HG03520 (cell line): Measurements from ENCODE around the gene TMEM272.
"Not testable (repeated sequence)": the region's sequence is repeated elsewhere in the genome, so short reads cannot be mapped to it uniquely, and the experiment has no call there.

Source experiments
- ATAC-seq: cut with Tn5 transposase; IDR thresholded peaks from one replicate; pipeline ENCODE4 v1.9.1; 2021; ENCODE audit warnings: mild to moderate bottlenecking, moderate library complexity; ENCODE audit not compliant: unreplicated experiment

The TMEM272 gene

GRCh38 chr13:51826606-51827005, 18.4 kb downstream of the TMEM272 start:
- no peak for ATAC-seq

GRCh38 chr13:51825681-51826254, 19.2 kb downstream of the TMEM272 start:
- no peak for ATAC-seq

DNA sequence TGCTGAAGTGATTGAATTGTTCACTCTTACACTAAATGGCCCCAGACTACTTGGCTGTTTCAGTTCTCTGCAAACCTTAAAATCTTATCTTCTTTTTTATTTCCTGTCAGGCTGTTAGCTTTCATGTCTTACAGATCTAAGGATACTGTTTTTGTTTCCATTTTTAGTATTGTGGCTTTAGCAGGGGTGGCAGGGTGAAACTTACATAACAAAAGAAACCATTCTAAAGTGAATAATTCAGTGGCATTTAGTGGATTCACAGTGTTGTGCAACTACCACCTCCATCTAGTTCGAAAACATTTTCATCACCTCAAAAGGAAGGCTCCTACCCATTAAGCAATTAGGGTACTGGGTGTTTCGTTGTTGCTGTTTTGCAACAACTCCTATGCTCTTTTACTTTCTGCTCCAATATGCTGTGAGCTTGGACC, 19.8 kb downstream of the TMEM272 start:
- ATAC-seq = no peak

DNA sequence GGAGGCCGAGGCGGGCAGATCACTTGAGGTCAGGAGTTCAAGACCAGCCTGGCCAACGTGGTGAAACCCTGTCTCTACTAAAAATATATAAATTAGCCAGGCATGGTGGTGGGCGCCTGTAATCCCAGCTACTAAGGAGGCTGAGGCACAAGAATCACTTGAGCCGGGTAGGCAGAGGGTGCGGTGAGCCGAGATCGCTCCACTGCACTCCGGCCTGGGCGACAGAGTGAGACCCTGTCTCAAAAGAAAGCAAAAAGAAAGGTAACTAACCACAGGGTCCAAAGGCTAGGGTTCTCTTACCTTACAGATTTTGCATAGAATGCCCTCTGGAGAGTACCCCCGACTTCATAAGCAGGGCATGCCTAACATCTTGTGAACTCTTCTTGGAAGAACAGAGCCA, 20.3 kb downstream of the TMEM272 start:
- not testable (repeated sequence) for ATAC-seq

DNA sequence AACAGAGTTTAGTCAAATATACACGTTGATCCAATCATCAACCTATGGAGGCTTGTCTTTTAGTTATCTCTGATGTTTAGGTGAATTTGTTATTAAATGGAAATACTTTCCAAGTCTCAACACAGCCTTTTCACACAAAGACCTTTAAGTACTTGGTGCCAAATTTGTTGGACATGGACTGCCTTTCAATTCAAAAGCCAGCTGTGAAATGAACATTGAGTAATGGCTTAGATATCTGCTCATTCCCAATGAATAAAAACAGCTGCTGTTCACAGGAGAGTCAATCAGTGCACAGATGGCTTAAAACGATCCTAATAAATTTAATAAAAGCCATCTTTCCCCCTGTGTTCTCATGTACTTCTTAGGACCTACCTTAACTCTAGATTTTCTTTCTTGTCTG, 21.1 kb downstream of the TMEM272 start:
- no peak for ATAC-seq

DNA sequence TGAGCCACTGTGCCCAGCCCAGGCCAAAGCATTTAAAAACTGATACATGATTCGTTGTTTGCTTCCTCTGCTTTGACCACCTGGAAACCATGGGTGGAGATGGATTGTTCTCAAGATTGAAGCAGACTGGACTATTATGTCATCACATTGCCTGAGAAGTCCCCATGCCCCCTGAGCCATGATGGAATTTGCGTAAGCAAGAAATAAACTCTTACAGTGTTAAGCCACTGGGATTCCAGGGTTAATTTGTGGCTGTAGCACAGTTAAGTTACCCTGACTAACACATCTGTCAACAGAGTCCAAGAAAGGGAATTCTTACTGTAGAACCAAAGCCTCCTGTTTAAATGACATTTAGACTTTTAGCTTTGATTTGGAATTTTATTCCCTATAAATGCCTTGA, 21.6 kb downstream of the TMEM272 start:
- ATAC-seq = no peak

DNA sequence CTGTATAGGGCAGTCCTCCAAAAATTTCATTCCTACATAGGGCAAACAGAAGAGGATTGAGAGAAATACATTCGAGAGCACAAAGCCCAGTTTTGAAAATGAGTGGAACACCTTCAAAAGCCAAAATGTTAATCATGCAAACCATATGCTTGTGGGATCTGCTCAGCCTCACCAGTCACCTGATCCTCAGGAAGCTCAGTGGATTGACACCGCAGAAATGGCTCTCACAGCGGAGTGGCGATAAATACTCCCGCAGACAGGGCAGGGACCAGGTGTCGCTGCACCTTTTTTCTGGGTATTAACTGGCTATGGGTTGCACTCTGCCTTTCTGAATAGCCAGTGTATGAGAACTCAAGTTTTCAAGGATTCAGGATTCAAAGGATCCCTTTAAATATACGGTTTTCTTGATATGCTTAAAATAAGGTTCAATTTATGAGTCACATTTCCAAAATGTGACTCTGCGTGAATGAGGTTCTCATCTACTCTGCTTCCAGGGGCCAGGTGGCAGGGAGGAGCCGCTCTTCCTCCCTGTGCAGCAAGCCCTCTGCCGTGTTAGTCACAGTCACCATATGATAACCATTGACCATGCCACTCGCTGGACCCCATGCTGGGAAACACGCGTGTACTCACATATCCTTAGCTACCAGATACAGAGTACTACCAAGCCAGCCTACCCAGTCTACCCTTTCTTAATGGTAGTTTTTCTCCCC, 22.7 kb downstream of the TMEM272 start:
- ATAC-seq = no peak

GRCh38 chr13:51821606-51822005, 23.4 kb downstream of the TMEM272 start:
- no peak for ATAC-seq

GRCh38 chr13:51820016-51820597, 24.9 kb downstream of the TMEM272 start:
- no peak for ATAC-seq

DNA sequence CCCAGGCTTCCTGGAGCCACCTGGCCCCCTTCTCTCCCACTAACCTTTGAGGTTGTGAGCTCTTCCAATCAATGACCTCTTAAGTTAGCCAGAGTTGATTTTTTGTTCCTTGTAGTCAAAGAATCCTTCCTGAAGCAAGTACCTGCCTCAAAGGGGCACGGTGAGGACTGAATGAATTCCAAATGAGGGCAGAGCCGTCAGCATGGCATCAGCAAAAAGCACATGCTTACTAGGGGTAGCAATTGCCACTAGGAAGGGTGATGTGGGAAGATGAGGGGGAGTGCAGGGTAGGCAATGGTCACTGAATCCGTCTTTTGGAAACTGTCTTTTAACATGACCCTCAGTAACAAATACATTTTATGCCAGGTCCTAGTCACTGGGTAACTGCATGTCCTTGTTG, 25.4 kb downstream of the TMEM272 start:
- ATAC-seq = no peak

- ATAC-seq = no peak
Observed at GRCh38 chr13:51818781-51819511, 26.0 kb downstream of the TMEM272 start.

GRCh38 chr13:51818276-51818675, 26.7 kb downstream of the TMEM272 start:
- no peak for ATAC-seq

- no peak for ATAC-seq
Observed at GRCh38 chr13:51817717-51818116, 27.3 kb downstream of the TMEM272 start.

- ATAC-seq = no peak
Observed at GRCh38 chr13:51816604-51817249, 28.2 kb downstream of the TMEM272 start.

DNA sequence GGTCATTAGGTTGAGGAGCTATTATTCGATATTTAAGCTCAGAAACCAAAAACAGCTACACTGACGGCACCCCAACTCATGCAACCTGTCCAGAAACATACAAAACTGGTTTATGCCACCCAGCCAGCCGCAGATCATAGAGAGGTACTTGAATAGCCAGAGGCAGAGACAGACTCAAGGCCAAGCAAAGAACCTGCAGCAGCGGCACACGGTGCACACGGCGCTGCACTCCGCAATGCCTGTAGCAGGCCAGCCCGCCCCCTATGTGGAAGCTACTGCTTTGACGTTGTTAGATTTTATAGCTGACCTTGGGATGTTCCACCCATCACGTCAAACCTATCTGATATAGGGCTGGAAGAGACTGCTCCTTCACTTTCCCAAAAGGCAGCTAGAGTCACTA, 29.1 kb downstream of the TMEM272 start:
- ATAC-seq = no peak

DNA sequence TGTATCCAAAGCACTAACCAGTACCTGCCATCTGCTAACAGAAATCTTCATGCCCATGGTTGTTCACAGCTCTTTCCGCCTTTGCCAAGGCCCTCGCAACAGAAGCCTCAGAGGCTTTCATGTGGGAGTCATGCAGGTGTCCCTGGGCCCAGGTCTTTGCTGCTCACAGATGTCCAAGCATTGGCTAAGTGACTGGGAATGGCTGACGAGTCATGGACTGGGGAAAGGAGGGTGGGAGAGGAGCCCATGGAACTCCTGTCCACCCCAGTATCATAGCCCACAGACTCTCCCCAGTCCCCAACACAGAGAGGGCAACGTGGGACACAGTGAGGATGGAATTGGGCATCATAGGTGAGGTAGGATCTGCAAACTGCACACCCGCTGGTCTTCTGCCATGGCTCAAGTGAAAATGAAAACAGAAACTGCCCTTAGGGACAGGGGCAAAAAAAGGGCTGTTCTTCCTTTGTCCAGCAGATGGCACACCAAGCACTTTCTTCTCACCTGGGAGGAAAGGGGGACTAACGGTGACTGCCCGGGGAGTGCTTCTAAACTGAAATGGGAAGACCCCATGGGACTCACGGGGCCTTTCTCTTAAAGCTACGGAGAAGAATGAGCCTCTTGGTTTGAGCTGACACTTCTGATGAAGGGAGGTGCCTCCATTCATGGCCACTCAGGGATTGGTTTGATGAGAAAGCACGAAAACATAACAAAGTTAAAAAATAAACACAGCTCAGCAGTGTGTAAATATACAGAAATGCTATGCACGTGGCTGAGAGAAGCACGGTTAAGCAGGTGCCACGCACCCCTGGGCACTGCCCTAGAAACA, 29.9 kb downstream of the TMEM272 start:
- peak; percentile 80 for ATAC-seq

DNA sequence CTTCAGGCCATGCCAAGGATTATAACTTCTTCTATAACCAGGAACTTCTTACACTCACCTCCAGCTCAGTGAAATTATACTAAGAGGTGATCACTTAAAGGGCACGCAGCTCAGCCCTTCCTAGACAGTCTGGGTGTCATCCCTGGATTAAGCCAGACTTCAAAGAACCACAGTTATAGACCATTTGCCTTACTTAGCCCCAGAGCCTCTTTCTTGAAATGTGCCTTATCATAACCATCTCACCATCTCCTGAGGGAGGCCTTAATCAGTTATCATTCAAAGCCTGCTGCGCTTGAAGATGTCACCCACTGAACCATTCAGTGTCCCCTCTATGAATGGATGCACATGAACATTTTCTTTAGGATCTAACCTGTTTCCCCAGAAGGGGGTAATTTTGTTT, 30.9 kb downstream of the TMEM272 start:
- ATAC-seq = no peak

- ATAC-seq = no peak
Observed at GRCh38 chr13:51811920-51812451, 33.0 kb downstream of the TMEM272 start.

DNA sequence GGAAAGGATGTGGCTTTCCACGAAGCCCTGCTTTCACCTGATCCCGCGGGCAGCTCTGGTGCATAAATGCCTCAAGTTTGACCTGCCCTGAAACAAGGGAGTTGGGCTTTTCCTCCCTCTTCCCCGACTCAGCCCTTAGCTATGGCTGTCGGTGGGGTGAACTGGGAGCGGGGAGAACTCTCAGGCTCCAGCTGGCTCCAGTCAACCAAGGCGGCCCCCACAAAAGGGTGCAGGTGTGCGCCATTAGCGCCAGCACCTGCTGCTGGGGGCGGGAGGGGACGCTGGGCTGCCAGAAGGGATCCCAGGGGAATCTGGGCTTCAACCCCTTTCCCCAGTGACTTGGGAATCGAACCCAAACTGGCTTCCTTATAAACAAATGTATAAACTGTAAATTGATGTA, 33.9 kb downstream of the TMEM272 start:
- no peak for ATAC-seq

DNA sequence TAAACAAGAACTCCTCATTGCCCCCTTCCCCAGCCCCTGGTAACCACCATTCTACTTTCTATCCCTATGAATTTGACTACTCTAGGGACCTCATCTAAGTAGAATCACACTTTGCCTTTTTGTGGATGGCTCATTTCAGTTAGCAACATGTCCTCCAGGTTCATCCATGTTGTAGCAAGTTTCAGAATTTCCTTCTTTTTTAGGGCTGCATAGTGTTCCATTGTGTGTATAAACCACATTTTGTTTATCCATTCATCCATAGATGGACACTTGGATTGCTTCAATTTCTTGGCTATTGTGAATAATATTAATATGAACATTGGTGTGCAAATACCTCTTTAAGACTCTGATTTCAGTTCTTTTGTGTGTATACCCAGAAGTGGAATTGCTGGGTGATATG, 36.2 kb downstream of the TMEM272 start:
- no peak for ATAC-seq
